NCI-H2227 (cell line): ENCODE results near the gene NFATC1.

Experiments
- DNase-seq: peaks from one replicate; lab custom pipeline; 2025; ENCODE audit not compliant: unreplicated experiment; lab: John Stamatoyannopoulos, UW

NFATC1 gene

DNA sequence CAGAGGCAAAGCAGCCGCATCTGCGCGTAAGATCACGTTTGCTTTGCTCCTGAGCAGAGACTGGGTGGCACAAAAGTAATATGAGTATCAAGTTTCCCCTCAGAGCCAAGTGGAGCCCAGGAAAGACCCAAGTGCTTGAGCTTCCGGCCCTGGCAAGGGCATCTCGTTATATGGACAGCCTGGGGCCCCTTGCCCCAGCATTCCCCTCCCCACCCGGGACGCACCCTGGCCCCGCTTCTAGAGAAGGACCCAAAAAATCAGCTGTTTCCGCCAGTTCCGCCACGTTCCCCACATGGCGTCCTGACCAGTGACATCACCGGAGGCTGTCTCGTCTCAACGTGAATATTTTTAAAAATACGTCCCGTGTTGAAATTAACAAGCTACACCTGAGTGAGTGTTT lies 135.1 kb downstream of the NFATC1 start:
- DNase-seq = no peak

DNA sequence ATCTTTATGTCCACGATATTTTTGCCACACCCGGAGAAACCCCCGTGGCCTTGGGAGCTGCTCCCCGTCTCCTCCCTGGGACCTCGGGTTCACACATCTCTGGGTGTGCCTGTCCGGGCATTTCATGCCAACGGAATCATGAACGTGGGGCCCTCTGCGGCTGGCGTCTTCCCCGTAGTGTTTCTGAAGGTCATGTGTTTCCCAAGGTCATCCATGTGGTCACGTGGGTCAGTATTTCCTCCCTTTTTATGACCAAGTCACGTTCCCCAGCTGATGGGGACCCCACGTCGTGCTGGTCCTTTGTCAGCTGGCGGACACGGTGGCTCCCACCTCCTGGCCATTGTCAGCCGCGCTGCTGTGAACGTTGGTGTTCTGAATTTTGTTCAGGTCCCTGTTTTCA lies 135.7 kb downstream of the NFATC1 start:
- no peak for DNase-seq

DNA sequence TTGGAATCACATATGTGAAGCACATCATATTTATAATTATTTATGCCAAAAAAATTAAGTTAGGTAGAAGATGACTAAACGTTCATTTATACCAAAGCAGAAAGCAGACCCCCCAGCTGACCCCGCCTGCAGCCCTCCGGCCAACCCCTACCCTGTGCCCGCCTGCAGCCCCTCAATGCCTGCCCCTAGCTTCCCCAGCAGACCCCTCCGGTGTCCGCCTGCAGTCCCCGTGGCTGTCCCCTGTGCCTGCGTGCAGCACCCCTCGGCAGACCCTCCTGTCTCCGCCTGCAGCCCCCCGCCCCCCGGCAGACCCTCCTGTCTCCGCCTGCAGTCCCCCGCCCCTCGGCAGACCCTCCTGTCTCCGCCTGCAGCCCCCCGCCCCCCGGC lies 136.2 kb downstream of the NFATC1 start:
- no peak for DNase-seq

DNA sequence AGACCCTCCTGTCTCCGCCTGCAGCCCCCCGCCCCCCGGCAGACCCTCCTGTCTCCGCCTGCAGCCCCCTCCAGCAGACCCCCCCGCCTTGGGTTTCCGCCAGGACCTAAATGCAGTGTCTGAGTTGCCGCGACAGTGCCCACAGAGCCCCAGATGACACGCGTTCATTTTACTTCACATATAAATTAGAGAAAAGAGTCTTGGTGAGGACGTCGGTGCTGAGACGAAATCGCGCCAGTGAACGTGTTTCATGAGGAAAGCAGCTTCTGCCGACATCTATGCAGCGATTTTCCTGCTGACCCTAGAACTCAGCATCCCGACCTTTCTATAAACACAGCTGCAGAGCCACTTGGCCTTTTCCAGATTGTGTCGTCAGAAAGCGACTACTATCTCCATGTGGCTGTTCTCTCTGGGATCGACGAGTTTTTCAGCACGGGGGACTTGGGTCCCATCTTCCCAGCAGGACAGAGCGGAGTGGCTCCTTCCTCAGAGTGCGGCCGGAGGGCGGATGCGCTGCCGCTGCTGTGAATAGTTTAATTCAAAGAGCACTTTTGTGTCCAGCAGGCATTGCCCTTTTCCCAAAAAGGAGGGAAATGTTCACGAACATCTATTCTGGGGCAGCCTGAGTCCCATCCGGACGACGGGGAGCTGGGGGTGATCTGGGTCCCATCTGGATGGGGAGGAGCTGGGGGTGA lies 136.7 kb downstream of the NFATC1 start:
- DNase-seq = no peak

DNA sequence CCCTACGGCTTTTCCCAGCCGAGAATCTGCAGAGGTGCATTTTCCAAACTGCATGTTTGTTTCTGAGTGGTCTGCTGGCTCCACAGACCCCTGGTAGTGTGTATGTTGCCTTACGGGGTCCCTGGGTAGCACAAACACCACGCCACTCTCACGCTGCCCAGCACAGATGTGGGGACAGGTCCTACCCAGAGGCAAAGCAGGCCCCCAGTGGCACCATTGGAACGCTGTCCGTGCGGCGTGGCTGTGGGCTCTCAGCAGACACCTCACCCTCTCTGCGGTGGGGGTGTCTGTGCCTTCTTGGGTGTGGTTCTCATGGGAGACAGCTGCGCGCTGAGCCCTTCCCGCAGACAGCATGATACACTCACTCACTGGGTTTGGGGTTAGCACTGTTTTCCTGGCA lies 137.4 kb downstream of the NFATC1 start:
- no peak for DNase-seq

DNA sequence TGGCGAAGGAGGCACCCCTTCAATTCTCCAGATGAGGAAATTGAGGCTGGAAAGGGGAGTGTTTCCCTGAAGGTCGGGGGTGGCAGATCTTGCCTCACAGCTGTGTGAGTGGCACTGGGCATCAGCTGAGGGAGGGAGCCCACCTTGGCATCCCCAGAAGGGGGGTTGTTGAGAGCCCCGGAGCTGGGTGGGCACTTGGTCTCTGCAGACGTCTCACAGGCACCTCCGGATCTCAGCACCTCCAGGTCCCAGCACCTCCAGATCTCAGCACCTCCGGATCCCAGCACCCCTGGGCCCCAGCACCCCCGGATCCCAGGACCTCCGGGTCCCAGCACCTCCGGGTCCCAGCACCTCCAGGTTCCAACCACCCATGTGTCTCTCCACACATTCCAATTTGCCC lies 137.9 kb downstream of the NFATC1 start:
- DNase-seq = no peak

DNA sequence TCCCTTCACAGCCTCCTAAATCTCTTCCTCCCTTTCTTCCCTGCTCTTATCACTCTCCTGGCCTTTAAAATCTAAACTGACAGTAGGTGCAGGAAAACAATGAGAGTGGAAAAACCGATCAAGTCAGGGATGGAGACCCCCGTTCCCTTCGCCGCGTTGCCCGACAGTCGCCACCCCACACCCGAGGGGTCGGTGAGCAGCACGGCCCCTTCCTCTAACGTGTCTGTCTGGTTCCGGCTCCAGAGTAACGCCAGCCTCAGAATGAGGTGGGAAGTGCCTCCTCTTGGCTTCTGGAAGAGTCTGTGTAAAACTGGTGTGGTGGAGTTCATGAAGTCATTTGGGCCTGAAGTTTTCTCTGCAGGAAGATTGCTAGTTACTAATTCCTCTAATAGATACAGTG lies 138.6 kb downstream of the NFATC1 start:
- no peak for DNase-seq

DNA sequence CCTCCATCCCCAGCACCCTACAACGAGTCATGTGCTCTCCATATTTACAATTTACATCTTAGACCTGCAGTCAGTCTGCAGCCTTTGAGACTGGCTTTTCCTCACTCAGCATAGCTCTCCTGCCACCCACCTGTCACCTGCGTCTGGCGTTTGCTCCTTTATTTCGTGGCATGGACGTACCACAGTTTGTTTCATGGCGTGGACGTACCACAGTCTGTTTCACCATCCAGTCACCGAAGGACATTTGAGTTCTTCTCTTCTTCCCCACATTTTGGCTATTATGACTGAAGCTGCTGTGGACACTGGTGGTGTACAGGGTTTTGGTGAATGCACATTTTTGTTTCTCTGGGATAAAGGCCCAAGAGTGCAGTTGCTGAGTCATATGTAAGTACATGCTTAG lies 142.0 kb downstream of the NFATC1 start:
- no peak for DNase-seq

DNA sequence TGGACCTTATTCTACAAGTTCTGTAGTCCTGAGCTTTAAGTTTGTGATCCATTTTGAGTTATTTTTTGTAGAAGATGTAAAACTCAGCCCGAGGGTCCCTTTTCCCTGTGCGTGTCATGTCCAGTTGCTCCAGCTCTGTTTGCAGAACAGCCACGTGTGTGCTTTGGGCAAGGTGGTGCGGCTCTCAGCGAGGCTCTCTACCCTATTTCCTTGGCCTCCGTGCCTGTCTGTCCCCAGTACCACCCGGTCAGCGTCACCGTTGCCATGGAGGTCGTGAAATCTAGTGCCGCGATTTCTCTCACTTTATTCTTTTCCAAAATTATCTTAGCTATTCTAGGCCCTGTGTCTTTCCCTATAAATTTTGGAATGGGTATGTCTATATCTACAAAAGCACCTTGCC lies 142.9 kb downstream of the NFATC1 start:
- DNase-seq = no peak

DNA sequence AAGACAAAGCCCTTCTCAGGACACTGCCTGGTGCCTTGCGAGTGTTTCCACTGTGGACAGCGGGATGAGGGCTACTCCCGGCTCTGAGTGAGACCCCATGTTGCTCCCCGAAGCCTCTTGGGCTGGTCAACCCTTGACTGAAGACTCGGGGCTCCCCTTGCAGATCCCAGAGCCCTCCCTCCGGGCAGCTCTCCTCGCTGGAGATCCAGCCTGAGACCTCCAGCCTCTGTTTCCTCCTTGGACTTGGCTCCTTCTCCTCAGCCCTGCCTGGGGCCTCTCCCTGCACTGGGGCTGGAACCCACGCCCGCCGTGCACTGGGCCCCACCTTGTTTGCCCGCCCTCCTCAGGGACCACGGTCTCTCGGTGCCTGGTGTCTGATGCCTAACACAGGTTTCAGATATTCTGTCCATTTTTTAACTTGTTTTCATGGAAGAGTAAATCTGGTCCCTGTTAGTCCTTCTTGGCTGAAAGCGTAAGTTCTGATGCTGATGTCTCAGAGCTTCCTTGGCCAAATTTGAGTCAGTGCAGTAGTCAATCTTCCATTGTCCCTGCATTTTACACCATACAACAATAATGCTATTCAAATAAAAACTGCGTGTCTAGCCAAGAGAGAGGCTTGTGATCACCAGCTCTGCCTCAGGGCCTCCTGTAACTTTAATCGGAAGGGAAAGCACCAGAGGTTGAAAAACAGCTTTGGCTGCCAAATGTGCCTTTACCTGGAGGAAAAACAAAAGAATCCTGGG lies 144.6 kb downstream of the NFATC1 start:
- DNase-seq = no peak

DNA sequence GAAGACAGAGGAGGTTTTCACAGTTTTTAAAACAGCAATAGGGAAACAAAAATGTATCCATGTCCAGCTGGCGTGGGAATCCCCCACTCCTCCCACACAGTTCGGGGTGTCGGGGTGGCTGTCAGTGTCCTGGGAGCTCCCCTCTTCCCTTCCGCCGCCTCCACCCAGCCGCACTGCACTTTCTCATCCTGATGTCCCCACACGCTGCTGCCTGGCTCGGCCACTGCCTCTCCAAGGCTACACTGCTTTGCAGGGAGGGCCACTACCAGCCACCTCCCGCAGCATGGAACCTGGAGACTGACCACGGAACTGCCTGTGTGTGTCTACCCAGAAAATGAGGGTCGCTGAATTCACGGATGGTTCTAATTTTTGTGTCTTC lies 145.2 kb downstream of the NFATC1 start:
- no peak for DNase-seq

DNA sequence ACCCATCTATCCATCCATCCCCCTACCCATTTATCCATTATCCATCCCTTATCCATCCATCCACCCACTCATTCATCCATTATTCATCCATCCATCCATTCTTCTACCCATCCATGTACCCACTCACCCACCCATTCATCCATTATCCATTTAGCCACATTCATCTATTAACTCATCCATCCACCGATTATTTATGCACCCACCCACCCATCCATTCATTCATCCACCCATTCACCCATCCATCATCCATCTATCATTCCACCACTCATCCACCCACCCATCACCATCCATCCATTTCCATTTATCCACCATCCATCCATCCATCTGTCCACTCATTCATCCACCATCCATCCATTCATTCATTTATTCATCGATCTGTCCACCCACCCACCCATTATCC lies 146.5 kb downstream of the NFATC1 start:
- DNase-seq = no peak

DNA sequence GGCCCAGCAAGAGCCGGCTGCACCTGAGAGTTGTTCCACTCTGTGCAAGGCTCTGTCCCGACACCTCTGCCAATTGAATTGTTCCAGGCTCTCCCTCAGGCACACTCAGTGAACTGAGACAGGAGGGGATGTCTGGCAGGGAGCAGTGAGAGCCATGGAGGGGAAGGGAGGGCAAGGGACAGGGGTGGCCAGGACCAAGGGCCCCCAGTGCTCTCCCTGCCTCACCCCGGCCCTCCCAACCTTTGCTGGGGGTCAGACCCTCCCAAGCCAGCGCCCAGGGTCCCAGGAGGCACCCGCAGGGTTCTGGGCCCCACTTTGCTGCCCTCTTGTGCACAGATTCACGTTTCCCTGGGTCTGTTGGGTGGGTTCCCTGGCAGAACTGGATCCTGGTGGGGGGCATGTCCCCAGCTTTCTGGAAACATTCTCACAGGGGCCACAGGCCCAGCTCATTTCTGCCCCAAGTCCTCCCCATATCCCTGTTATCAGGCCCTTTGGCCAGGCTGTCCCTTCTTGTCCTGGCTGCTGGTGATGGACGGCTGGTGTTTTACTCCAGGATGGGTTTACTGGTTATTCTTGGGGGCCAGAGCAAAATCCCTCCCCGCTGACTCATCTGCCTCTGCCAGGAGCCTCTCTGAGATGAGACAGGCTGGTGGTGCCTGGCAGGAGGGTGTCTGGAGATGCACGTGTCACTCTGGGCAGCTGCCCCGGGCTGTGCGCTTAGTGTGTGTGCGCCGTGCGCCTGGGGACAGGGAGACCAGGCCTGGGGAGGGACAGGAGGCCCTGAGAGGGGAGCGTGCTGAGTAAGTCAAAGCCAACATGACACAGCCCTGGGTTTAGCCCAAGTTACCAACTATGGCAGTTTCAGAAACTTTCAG lies 147.4 kb downstream of the NFATC1 start:
- no peak for DNase-seq

DNA sequence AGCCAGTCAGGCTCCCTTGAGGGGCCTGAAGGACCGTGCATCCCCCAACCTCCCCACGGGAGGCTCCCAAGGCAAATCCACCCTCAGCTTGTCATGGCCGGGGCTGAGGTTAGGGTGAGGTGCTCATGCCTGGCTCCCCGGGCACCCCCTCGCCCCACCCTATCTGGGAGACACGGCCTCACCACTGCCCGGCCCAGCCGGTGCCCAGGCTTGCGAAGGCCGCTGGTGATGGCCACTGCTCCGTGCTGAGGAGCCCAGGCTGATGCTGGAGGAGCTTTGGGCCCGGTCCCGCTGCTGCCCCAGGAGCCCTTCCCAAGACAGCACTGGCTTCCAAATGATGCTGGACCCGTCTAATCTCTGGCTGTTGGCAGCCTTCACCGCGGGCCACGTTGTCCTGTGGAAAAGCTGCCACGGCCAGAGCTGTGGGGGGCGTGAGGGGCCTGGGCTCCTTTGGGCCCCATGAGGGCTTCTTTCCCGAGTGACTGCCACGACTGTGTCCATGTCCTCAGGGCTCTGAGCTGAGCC lies 148.2 kb downstream of the NFATC1 start:
- DNase-seq = no peak

DNA sequence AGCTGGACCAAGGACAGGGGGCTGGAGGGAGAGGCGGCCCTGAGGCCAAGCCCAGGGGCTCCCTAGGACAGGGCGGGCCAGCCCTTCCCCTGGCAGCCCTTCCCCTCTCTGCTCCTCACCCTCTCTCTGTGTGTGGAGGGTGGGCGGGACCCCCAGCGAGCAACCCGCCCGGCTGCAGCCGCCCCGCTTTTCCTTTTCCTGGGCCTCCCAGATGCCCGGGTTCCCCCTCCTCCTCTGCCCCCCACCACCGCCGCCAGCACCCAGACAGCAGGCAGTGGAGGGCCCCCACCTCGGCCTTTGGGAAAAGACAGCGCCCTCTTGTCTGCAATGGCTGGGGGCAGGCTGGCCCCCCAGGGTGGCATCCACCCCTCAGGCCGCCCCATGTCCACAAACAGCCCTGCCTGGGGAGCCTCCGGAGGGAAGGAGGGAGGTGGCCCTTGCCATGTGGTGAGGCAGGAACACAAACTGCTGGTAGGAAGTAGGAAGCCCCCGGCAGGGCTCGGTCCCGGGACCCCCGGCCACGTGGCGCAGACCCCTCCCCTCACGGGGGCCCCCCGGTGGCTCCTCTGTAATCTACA lies 148.7 kb downstream of the NFATC1 start:
- DNase-seq = no peak

DNA sequence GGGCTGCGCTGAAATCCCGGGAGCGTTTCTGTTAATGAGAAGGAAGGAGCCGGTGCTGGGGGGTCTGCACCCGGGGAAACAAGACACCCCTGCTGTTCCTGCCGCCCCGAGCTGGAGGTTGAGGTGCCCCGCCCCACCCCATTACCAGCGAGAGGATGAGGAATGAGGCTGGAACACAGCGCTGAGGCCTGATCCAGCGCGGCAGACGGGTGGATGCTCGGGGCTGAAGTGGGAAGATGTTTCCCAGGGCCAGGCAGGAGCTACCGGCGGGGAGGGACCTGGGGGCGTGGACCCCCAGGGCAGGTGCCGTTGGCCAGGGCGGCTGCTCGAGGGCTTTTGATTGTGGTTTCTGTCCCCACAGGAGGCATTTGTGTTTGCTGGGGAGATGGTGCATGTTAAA lies 149.5 kb downstream of the NFATC1 start:
- no peak for DNase-seq

DNA sequence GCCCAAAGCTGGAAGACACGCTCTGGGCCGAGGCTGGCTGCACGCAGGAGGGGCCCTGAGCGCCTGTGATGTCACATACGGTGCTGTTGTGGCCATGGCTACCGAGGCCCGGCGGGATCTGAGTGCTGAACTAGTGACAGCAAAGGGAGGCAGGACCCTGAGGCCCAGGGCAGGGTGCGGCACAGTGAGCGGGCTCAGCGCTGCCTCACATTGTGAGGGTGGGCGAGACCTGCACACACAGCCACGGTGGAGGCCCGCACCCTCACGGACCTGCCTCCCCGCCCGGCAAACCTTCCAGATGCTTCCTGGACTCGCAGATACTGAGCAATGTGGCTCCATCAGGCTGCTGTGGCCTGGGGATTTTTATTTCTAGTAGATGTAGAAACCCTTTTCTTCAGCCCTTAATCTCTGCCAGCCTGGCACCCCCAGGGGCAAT lies 150.0 kb downstream of the NFATC1 start:
- no peak for DNase-seq

DNA sequence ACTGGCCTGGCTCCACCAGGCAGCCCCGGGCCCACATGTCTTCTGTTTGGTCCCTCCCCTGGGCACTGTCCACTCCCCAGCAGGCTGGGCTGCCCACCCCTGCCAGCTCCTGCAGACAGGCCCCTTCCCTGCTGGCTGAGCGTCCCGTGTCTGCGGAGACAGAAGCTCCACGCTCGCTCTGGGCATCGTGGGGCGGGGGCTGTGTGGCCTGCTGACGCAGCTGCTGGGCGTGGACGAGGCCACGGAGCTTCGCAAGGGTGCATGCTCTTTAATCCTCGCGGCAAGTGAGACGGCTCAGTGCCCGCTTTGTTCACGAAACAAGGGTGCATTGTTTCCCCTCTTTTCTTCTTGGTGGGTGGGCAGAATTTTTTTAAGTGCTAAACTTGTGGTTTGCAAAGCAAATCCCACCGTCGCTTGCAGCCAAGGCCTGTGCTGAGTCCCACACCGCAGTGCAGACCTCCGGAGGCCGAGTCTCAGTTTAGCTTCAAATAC lies 151.1 kb downstream of the NFATC1 start:
- no peak for DNase-seq

DNA sequence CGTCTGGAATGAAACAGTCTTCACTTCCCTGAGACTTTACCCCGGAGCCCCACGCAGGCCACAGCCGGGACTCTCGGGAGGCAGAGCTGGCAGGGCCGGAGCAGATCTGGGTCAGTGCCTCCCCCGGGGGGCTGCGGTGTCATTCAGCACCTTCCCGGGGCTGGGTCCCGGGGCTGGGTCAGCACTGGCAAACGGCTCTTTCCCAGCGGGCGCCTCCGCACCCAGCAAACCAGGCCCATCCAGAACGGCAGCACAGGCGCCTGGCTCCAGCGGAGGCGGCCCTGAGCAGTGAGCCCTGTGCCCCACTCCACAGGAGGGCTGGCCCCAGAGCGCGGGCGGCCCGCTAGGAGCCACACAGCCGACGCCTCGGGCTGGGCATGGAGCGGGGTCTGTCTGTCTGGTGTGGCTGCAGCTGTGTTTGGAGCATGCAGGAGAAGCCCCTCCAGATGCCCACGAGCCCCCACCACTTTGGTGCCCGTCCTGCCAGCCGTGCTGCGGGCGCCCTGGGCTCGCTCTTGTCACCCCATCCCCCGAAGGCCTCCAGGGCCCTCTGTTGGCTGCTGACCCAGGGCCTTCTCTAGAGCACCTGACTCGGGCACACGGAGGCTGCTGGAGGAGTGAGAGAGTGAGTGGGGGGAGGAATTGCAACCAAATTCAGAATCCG lies 151.8 kb downstream of the NFATC1 start:
- no peak for DNase-seq

DNA sequence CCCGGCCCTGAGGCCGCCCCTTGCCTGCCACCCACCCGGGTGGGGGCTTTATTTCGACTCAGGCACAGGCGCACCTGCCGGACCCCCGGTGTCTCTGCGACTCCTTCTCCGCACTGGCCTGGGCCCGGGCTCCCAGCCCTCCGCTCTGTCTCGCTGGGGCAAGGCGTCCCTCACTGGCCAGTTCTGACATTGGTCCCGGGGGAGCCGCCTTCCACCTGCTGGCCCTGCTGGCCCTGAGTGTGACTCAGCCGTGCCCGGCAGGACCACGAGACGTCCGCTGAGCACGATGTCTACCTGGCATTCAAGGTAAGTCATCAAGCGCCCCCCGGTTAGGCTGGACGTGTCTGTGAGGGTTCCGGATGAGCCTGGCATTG lies 152.3 kb downstream of the NFATC1 start:
- no peak for DNase-seq

DNA sequence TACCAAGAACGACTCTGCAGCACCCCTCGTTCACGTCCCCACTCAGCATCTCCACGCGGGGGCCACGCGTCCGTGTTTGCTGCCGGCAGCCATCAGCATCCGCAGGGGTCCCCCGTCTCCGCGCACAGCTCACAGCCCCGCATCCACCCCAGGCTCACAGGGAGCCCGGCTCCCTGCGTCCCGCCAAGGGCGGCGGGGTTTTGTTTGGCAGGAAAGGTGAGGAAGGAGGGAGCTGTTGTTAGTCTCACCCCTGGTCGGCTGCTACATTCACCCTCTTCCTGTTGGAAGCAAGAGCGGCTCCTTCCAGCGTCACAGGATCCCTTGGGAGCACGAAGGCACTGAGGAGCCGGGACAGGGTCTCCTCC lies 152.9 kb downstream of the NFATC1 start:
- no peak for DNase-seq
